Stimulated activated CD4-positive, alpha-beta T cell treated with anti-CD3 and anti-CD28 coated beads, Interleukin-12 subunit alpha, Interleukin-12 subunit beta, amount 100 ng/mL, for 48 hours (primary cell): ENCODE measurements around the gene GABRG3.
"Not testable (repeated sequence)": the region's sequence is repeated elsewhere in the genome, so short reads cannot be mapped to it uniquely, and the experiment has no call there.

Source experiments
- DNase-seq, 3 donors: peaks; one replicate each; pipeline ENCODE4 v3.0.0-alpha.2; 2020; ENCODE audit warnings: low read depth in 2 of 3, low spot score in 1 of 3

GABRG3 gene

DNA sequence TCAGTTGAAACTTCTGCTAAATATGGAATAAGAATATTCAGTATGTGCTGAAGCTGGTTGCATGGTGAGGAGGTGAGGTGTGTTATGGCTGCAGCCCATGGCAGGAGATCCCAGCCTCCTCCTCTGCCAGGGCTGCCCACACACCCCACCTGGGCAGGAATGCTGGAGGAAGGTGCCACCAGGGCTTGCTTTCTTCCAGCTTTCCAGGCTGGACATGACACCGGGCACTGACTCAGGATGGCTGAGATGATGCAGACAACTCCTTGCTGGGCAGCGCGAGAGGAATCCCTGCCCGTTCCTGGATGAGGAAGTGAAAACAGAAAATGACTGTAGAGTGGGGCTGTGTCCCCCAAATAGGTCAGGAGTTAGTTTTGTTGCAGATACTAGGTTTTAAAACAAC, 14.1 kb downstream of the GABRG3 start:
- no peak for DNase-seq

DNA sequence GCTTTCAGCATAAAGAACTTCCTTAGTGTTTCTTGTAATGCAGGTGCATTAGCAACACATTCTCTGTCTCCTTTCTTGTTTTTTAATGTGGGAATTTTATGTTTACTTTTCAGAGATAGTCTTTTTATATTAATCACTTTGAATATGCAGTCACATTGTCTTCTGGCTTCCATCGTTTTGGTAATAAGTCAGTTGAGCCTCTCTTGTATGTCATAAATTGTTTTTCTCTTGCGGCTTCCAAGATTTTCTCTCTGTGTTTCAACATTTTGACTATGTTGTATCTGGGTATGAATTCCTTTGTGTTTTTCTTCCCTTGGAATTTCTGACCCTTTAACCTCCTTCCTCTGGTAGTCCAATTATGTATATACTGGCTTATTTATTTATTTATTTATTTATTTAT, 25.3 kb downstream of the GABRG3 start:
- DNase-seq = no peak

DNA sequence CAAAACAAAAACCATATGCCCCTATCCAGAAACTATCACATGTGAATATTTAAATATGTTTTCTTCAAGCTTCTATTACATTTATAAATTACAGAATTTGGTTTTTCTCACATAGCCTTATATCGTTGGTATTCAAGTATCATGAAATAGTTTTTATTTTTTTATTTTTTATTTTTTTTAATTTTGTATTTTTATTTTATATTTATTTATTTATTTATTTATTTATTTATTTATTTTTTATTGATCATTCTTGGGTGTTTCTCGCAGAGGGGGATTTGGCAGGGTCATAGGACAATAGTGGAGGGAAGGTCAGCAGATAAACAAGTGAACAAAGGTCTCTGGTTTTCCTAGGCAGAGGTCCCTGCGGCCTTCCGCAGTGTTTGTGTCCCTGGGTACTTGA, 32.0 kb downstream of the GABRG3 start:
- not testable (repeated sequence) for DNase-seq

DNA sequence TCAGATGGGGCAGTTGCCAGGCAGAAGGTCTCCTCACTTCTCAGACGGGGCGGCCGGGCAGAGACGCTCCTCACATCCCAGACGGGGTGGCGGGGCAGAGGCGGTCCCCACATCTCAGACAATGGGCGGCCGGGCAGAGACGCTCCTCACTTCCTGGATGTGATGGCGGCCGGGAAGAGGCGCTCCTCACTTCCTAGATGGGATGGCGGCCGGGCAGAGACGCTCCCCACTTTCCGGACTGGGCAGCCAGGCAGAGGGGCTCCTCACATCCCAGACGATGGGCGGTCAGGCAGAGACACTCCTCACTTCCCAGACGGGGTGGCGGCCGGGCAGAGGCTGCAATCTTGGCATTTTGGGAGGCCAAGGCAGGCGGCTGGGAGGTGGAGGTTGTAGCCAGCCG, 33.2 kb downstream of the GABRG3 start:
- not testable (repeated sequence) for DNase-seq

DNA sequence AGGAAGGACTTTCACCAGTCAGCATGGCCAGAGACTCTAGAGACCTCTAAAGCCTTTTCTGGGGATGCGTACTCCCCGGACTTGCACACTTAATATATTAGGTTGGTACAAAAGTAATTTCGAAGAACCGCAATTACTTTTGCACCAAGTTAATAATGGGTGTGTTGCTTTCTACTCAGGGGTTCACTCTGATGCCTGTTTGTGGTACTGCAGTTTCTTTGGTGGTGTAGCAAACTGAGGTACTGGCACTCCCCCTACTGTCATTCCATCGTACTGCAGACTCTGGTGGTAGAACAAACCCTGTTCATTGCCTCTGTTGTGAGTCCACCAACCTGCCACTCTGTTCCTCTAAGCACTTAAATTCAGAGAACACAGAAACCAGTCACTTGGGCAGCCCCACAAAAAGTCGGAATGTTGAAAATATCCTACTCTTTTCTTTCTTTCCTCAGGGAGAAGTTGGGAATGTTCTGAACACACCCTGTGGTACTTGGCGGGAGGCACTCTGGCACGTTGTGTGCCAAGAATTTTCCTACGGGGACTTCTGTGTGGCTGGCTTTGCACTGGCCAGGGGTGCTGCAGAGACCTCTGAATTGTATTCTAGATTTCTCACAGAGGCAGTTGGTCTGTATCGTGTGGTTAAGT, 46.3 kb downstream of the GABRG3 start:
- peak; percentile 5 to 35 (median 6) for DNase-seq

DNA sequence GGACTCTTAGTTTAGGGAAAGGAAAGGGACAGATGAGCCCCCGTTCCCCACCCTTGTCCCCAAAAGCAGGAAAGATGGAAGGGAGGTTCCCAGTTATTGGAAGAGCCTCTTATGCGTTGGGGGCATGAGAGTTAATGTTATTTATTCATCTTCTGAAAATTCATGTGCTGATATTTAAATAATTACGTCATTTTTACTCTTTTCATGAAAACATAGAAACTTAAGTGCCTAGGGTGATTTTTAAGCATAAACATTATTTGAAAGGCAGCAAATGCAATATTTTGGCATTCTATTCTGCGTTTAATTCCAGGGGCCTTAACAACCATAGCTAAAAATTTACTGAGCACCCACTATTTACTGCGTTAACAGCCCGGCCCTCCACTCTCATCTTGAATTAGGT, 48.7 kb downstream of the GABRG3 start:
- DNase-seq = no peak

DNA sequence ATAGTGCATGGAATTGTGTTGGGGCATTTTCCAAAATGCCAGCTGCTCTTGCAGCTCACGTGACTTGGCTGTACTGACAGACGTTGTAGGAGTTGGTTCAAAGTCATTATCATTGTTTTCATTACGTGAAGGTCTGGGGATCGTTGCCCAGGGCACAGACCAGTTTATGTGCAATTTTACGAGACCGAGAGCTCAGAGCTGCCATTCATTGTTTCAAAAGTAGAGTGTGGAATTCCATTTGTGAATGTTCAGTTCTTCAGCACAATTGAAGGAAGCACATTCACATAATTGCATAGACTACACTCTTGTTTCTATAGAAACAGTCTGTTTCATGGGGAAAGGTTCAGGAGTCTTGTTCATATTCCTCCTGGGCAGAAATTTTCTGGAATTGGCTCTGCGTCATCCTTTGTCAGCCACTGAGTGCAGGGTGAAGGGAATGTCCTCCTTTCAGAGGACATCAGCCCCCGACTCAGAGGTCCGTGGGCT, 54.5 kb downstream of the GABRG3 start:
- no peak for DNase-seq

DNA sequence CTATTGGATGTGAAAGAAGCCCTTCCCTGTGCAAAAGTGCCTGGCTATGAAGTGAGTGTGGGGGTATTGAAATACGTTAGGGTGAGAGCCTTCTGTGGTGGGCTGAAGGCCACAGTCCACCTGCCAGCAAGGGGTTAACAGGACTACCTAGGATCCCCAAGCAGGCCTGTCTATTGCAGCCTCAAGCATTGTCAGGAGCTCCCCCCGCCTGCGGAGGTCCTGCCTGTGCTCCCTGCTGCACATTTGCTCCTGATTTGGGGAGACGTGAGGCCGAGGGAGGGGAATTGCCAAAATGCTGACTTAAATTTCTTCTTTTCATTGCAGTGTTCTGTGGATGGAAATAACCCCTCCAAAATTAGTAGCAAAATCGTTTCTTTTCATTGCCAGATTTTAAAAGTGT, 56.2 kb downstream of the GABRG3 start:
- DNase-seq = no peak

DNA sequence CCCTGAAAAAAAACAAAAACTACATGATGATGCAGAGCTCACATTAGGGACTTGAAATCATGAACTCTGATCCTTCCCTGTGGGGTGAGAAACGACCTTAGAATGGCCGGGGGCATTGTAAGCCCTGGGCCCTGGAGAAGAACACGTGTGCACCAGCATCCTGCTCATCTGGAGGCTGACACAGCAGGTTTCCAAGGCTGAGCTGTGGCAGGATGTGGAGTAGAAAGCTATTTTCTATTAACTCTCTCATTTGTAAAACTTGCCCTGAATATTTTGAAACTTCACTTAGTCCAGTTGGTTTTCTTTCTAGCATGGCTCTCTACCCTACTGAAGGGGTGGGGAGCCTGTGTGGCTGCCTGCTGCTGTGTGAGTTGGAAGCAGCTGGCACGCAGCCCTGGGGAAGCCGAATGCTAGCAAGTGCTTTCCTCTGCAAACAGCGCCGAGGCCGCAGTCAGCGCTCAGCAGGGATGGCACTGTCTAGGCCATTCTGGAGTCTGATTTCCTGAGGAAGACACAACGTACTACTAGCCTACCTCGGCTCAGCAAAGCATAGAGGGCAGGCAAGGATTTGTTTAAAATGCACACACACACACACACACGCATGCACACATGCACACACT, 58.0 kb downstream of the GABRG3 start:
- no peak for DNase-seq

DNA sequence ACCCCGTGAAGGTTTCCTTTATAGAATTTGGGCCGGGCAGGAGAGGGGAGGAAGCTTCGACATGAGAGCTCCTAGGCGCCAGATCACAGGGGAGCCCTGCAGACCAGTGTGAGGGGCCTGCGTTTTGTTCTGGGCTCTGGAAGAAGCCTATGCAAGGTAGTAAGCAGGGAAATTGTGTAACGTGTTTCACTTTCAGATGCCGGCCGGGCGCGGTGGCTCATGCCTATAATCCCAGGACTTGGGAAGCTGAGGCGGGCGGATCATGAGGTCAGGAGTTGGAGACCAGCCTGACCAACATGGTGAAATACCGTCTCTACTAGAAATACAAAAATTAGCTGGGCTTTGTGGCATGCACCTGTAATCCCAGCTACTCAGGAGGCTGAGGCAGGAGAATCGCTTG, 65.2 kb downstream of the GABRG3 start:
- no peak for DNase-seq

DNA sequence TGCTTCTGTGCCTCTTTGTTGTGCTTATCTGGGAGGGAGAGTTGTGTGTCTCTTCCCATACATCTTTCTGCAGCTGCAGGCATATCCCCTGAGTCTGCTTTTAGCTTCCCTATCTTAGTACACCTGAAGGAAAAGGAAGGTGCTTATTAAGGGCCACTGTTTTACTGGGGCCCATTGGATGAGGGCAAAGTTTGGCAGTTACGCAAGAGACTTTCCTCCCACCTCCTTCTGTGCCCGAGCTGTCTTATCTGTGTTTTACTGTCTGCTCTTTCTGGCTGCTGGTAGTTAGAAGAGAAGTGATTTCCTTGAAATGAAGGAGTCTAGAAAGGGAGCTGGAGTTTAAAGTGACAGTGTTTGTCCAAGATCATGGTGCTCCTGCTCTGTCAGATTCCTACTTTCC, 66.5 kb downstream of the GABRG3 start:
- DNase-seq = no peak

DNA sequence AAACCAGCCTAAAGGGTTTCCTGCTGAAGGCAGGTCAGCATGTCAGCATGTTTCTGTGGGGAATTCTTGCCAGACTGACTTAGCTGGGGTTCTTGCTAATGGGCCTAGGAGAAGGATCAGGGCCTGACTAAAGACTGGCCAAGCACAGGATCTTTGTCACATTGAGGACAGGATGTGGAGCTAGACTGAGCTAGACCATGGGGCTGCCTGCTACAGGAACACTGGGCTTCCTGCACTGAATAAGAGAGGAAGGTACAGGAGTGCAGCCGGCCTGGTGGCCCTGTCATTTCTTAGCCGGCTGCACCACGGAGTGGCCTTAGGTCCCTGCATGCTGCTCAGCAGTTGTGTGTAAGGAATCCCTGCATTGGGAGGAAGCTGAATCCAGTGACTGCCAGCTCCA, 68.2 kb downstream of the GABRG3 start:
- DNase-seq = no peak

DNA sequence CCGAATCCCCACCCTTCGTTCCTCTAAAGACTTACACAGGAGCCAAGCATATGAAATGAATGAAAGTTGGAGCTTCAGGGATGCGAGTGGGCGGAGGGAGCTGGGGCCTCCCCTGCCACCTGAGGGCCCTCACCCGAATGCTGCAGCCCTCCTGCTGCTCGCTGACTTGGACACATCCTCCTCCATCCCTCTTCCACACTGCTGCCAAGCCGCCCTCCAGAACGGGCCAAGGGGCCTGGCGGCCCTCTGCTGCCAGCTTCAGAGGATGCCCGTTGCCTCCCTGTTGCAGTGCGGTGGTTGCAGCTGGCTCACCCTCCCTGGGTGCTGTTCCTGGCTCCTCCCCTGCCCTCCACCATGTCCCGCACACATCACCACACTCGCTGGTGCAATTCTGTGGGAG, 71.2 kb downstream of the GABRG3 start:
- DNase-seq = no peak

DNA sequence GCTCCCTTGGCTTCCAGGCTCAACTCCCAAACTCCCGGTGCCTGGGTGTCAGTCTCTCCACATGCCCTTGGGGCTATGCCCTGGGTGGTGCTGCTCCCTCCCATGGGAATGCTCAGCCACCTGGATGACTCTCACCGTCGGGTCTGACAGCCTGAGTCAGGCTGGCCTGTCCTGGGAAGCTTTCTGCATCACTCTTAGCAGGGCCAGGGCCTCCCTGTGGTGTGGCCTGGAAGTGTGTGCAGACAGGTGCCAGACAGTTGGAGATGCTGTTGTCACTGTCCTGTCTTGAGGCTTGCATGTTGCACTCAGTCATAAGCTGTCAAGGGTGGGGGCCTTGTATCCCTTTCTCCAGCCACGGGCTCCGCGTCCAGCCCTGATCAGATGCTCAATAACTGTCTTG, 71.7 kb downstream of the GABRG3 start:
- no peak for DNase-seq

DNA sequence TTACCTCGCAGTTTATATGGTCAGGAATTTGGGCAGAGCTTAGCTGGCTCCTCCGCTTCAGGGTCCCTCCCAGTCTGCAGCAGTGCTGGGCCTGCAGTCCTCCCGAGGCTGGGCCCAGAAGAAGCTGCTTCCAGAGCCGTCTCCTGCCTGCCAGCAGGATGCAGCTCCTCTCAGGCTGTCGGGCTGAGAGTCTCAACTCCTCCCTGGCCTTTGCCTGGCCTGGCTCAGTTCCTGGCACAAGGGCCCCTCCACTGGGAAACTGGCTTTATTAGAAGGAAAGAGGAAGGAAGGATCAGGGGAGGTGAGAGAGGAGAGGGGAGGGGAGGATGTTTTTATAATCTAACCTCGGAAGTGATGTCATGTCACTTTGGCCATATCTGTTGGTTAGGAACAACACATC, 72.8 kb downstream of the GABRG3 start:
- no peak for DNase-seq

DNA sequence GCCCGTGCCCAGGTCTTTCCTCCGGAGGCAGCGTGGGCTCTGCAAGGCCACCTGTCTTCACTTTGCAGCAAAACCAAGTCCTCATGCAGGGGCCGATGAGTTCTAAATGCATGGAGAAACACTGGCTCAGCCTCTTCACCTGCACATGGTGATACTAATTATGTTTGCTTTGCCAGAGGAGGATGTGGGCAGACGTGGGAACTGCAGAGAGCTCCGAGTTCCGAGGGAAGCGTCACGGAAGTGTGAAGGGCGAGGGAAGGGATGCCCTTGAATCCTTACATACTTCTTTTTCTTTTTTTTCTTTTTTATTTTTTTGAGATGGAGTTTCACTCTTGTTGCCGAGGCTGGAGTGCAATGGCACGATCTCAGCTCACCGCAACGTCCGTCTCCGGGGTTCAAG, 74.8 kb downstream of the GABRG3 start:
- no peak for DNase-seq

DNA sequence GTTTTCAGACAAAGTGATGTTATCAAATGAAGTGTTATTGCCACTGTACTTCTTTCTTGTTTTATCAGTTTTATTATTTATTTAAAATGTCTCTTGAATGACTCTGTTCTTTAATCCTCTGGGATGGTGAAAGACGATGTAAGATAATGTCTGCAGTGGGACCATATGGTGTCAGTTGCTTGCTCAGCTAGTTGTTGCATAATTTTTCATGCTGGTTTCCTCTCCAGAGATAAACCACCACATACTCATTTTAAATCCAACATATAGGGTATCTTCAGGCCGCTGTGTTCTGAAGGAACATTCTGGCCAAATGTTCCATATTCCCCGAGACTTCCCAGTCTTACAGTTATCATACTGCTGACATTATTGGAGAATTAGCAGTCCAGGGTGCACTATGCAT, 75.9 kb downstream of the GABRG3 start:
- DNase-seq = no peak

DNA sequence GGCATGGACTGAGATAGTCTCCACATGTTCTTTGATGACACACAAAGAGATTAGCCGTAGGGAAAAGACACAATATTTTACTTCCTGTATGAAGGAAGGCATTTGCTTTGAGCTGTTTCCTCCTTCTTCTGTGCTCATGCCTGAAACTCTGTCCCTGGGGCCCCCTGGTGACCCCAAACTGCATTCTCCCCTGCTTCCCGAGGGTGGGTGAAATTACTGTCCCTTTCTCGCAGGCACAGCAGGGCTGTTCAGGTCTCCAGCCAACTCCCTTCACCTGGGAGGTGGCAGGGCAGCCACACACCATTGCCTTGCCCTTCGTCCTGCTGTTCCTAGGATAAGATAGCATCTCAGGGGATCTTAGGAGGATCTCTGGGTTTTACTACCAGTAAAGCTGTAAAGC, 79.2 kb downstream of the GABRG3 start:
- DNase-seq = no peak

DNA sequence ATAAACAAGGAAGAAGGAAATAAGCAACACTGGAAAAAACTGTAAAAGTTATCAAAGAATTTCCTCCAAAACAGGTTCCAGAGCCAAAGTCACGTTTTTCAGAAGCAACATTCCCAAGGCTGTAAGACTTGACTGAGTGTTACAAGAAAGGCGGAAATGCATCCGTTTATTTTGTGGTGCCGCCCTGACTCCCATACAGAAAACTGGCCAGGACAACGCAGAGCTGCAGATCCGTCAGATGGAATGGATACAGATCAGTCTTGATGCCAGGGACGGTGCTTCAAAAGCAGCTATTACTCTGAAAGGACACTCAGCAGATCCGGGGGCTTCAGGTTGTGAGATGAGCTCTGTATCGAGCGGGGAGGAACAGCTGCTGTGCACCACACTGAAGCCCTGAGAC, 83.4 kb downstream of the GABRG3 start:
- DNase-seq = no peak

DNA sequence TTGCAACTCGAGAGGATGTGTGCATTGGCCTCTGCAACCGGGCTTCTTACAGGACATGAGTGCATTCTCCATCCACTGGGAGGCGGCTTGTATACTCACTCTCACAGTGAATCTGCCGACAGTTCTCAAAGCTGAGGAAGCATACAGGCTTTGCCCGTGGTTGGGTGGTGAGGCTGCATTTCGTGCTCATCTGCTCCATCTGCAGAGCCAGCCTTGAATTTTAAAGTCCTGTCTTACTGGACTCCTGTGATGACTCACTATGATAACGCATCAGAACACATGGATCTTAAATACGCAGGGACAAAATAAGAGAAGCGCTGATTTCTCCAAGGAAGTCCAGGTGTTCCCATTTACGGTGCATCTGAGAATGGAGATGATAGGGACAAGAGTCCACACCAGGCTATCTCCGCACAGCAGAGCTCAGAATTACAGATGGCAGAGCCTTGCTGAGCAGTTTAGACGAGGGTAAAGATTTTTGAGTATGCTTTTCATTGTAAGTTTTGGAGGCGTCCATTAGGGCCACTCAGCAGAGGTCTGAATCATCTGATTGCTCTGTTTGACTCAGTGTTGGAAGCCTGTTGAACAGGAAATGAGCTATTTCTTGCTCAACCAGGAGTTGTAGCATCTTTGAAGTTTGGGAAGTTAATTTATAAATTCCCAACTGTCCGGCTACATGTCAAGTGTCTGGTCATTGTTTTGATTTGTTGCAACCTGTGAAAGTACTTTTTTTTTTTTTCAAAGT, 87.1 kb downstream of the GABRG3 start:
- no peak for DNase-seq

DNA sequence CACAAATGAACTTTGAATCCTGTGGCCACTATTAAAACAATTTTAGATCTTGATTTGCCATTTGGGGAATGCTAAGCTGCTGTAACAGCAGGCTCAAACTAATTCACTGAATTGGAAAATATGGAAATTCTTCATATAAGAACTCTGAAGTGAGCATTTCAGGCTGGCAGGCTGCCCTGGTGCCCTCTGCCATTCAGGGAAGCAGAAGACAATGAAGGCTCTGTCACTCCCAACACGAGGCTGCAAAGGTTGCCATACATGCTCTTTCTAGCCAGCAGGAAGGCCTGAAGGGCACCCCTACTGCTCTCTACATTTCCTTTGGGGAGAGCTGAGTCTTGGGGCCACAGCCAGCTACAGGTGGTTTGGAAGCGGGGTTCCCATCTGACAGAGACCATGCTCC, 88.0 kb downstream of the GABRG3 start:
- no peak for DNase-seq

DNA sequence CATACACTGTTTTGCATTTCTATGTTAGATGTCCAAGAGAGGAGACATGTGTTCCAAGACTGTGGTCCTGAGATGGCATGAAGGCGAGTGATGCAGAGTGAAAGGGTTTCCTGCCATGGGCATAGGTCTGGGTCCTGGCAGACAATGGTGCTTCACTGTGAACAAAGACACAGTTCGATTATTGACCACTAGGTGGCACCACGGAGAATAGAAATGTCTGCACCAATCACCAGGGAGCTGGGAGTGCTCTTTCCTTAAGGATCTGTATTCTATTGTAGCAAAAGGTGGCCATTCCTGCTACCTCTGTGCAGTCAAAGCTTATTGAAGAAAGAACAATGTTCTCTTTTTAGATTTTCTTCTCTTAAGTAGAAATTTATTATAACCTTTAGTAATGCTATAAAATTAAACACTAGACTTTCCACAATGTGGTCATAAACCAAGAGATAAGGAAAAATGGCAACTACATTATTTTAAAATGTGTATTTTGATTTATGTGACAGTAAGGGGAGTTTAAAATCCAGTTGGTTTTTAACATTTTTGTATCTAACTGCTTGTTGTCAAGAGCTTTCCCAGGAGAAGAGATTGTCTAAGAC, 88.7 kb downstream of the GABRG3 start:
- DNase-seq = peak in 1 of 3 donors; percentile 40
